Activated B cell treated with CpG ODN at 0.5 μM for 24 hours (primary cell): ENCODE data around the gene SERPINA1. TPM values are rescaled to one million over a fixed set of nuclear protein-coding genes. Genes with fewer than 3 reads are reported as not detected.

Experiments
- ATAC-seq: fragments of 200-7000 bp; cut with Tn5 transposase; one replicate; pipeline ENCODE4 v1.10.0; 2021; ENCODE audit warnings: low read depth, mild to moderate bottlenecking, moderate library complexity
- CTCF ChIA-PET: fragments of 350-600 bp; sonication (Branson Sonifier 250); formaldehyde crosslinking; loops from one replicate; lab custom pipeline; 2021; ENCODE audit warnings: antibody characterized with exemption; lab: Charles Lee
- POLR2A ChIA-PET: fragments of 350-600 bp; sonication (Branson Sonifier 250); formaldehyde crosslinking; loops from one replicate; lab custom pipeline; 2021; ENCODE audit warnings: antibody characterized with exemption; lab: Charles Lee
- DNase-seq: peaks from one replicate; pipeline ENCODE4 v3.0.0; 2022
- H3K27ac Mint-ChIP-seq: one replicate; pipeline ENCODE4 v1.8.0; 2020; ENCODE audit warnings: mixed read lengths
- H3K27me3 Mint-ChIP-seq: one replicate; pipeline ENCODE4 v1.8.0; 2021; ENCODE audit warnings: mixed read lengths
- H3K36me3 Mint-ChIP-seq: one replicate; pipeline ENCODE4 v1.8.0; 2021; ENCODE audit warnings: low read depth, mixed read lengths
- H3K4me1 Mint-ChIP-seq: one replicate; pipeline ENCODE4 v1.8.0; 2021; ENCODE audit warnings: mixed read lengths
- H3K4me3 Mint-ChIP-seq: one replicate; pipeline ENCODE4 v1.8.0; 2020; ENCODE audit warnings: mild to moderate bottlenecking, mixed read lengths
- H3K9me3 Mint-ChIP-seq: one replicate; pipeline ENCODE4 v1.8.0; 2020; ENCODE audit warnings: mixed read lengths
- CTCF ChIP-seq: fragments of 200-600 bp; IDR thresholded peaks from one replicate; pipeline ENCODE4 v1.8.0; 2022; ENCODE audit warnings: antibody characterized with exemption, mild to moderate bottlenecking
- intact Hi-C: fragments of 100-400 bp; cut with micrococcal nuclease; formaldehyde crosslinking; loops from one replicate; pipeline ENCODE4 v1.15.1; 2024
- total RNA-seq: library from RNA; stranded (reverse); gene quantifications from 2 replicates; pipeline ENCODE4 v1.2.3, GENCODE V29; 2022

SERPINA1 gene
- total RNA-seq, 1 donor from 2014 or later = 0.31 TPM

DNA sequence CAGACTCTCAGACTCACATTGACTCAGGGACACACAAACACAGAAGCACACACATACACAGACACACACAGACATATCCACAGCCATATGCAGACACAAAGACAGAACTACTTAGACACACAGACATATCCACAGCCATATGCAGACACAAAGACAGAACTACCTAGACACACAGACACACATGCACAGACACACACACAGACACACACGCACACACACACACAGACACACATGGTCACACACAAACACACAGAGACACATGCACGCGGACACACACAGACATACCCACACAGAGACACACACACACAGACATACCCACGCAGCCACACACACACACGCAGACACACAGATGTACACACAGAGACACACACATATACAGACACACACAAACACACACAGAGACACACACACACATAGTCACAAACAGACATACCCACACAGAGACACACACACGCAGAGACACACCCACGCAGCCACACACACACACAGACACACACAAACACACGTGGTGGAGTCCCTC, 25.7 kb downstream of the SERPINA1 start:
- intact Hi-C loops = no loop called here
- H3K4me3 Mint-ChIP-seq = no peak overlapping the region
- DNase-seq (no peak), ATAC-seq (no peak)
- H3K27me3 Mint-ChIP-seq = peaks cover 8% of the 10 kb centered on the region
- no peak overlapping the region for H3K27ac Mint-ChIP-seq
- POLR2A ChIA-PET = no interaction called here
- H3K4me1 Mint-ChIP-seq = no peaks in the 10 kb centered on the region
- no peak for TF ChIP-seq CTCF
- no peaks in the 10 kb centered on the region for H3K36me3 Mint-ChIP-seq
- CTCF ChIA-PET = no interaction called here
- H3K9me3 Mint-ChIP-seq = no peaks in the 10 kb centered on the region

- ChIA-PET POLR2A (no interaction called here), CTCF (no interaction called here)
- H3K4me1 Mint-ChIP-seq = no peaks in the 10 kb centered on the region
- DNase-seq = no peak
- no peak overlapping the region for H3K4me3 Mint-ChIP-seq
- peaks cover 8% of the 10 kb centered on the region for H3K27me3 Mint-ChIP-seq
- no peak for ATAC-seq
- no peaks in the 10 kb centered on the region for H3K9me3 Mint-ChIP-seq
- intact Hi-C loops = no loop called here
- no peaks in the 10 kb centered on the region for H3K36me3 Mint-ChIP-seq
- no peak for TF ChIP-seq CTCF
- no peak overlapping the region for H3K27ac Mint-ChIP-seq
Observed at GRCh38 chr14:94361682-94362081, 26.7 kb downstream of the SERPINA1 start.

- Mint-ChIP-seq H3K27me3 (peaks cover 8% of the 10 kb centered on the region), H3K36me3 (no peaks in the 10 kb centered on the region), H3K4me3 (no peak overlapping the region), H3K27ac (no peak overlapping the region), H3K9me3 (peaks cover 3% of the 10 kb centered on the region), H3K4me1 (no peaks in the 10 kb centered on the region)
- DNase-seq = no peak
- intact Hi-C loops = no loop called here
- POLR2A ChIA-PET = no interaction called here
- TF ChIP-seq CTCF = no peak
- CTCF ChIA-PET = no interaction called here
- ATAC-seq = no peak
Observed at GRCh38 chr14:94360945-94361565, 27.3 kb downstream of the SERPINA1 start.

DNA sequence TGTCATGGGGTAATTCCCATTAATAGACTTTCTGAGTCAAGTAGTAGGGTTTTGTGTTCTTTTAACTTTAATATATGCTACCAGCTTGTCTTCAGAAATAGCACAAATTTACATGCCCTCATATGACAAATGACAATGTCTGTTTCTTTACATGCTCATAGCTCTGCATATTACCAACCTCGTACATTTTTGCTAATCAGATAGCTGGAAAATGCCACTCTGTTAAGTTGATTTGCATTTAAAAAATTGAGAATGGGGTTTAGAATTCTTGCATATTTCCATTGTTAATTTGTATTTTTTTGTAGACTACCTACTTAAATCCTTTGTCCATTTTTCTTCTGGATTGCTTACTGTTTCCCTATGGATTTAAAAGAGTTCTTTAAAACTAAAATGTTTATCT, 31.2 kb downstream of the SERPINA1 start:
- no peak for TF ChIP-seq CTCF
- POLR2A ChIA-PET = no interaction called here

GRCh38 chr14:94356379-94357056, 31.9 kb downstream of the SERPINA1 start:
- intact Hi-C loops = loop anchor here (10.0 kb wide), 1 partner anchor 128 kb away; no protein-coding TSS in a partner anchor
- Mint-ChIP-seq H3K27ac (no peak overlapping the region), H3K4me1 (no peaks in the 10 kb centered on the region), H3K9me3 (peaks cover 9% of the 10 kb centered on the region), H3K27me3 (peaks cover 8% of the 10 kb centered on the region), H3K36me3 (no peaks in the 10 kb centered on the region), H3K4me3 (no peak overlapping the region)
- ATAC-seq (no peak), DNase-seq (no peak)
- CTCF ChIA-PET = no interaction called here
- TF ChIP-seq CTCF = no peak
- POLR2A ChIA-PET = no interaction called here

More for the DNA sequence above, 31.2 kb downstream of the SERPINA1 start:
- peaks cover 3% of the 10 kb centered on the region for H3K9me3 Mint-ChIP-seq
- DNase-seq (no peak), ATAC-seq (no peak)
- H3K27ac Mint-ChIP-seq = no peak overlapping the region
- intact Hi-C loops = loop anchor here (10.0 kb wide), 1 partner anchor 128 kb away; no protein-coding TSS in a partner anchor
- CTCF ChIA-PET = no interaction called here
- no peaks in the 10 kb centered on the region for H3K4me1 Mint-ChIP-seq
- peaks cover 8% of the 10 kb centered on the region for H3K27me3 Mint-ChIP-seq
- no peak overlapping the region for H3K4me3 Mint-ChIP-seq
- H3K36me3 Mint-ChIP-seq = no peaks in the 10 kb centered on the region
